Liver (tissue), 9 donors: Measurements from ENCODE around the gene SNX17. TPM values are rescaled to one million over a fixed set of nuclear protein-coding genes. Genes with fewer than 3 reads are reported as not detected.

Source experiments
- DNase-seq: peaks from one replicate; pipeline ENCODE4 v3.0.0-alpha.2; 2017; ENCODE audit warnings: low spot score
- H3K27ac ChIP-seq, 2 donors: one replicate each; pipeline ENCODE4 v1.7.0; 2013; ENCODE audit warnings: inconsistent platforms in 2 of 2, low read length in 2 of 2, control low read depth in 1 of 2, low read depth in 1 of 2, mild to moderate bottlenecking in 1 of 2
- H3K27me3 ChIP-seq, 4 donors: one replicate each; pipeline versions ENCODE4 v1.6.1 to v1.7.0; 2013; ENCODE audit warnings: low read length in 3 of 4, inconsistent platforms in 1 of 4, mild to moderate bottlenecking in 1 of 4, moderate library complexity in 1 of 4; ENCODE audit not compliant: control insufficient read depth in 4 of 4, insufficient read depth in 4 of 4
- H3K36me3 ChIP-seq, 4 donors: one replicate each; pipeline versions ENCODE4 v1.6.1 to v1.7.0; 2013; ENCODE audit warnings: low read length in 3 of 4, mild to moderate bottlenecking in 3 of 4, low read depth in 1 of 4, moderate library complexity in 1 of 4; ENCODE audit not compliant: control insufficient read depth in 4 of 4, insufficient read depth in 3 of 4
- H3K4me1 ChIP-seq, 4 donors: one replicate each; pipeline versions ENCODE4 v1.6.1 to v1.7.0; 2013; ENCODE audit warnings: low read length in 3 of 4, mild to moderate bottlenecking in 3 of 4, moderate library complexity in 1 of 4; ENCODE audit not compliant: control insufficient read depth in 4 of 4, insufficient read depth in 4 of 4
- H3K4me3 ChIP-seq, 3 donors: one replicate each; pipeline versions ENCODE4 v1.6.1 to v1.7.0; 2013; ENCODE audit warnings: low read length in 3 of 3, control low read depth in 1 of 3, low read depth in 1 of 3, mild to moderate bottlenecking in 1 of 3
- H3K9ac ChIP-seq, 2 donors: one replicate each; pipeline ENCODE4 v1.7.0; 2013; ENCODE audit warnings: low read length in 2 of 2, mild to moderate bottlenecking in 2 of 2, moderate library complexity in 2 of 2, control low read depth in 1 of 2, low read depth in 1 of 2
- H3K9me3 ChIP-seq, 4 donors: one replicate each; pipeline versions ENCODE4 v1.6.1 to v1.7.0; 2013; ENCODE audit warnings: low read length in 3 of 4; ENCODE audit not compliant: control insufficient read depth in 4 of 4
- EGR1 ChIP-seq, 2 donors: IDR thresholded peaks; 2 replicates each; pipeline ENCODE4 v1.6.1; 2016 to 2018; ENCODE audit warnings: antibody characterized with exemption in 2 of 2, low read depth in 2 of 2
- FOXA1 ChIP-seq: IDR thresholded peaks from 2 replicates; pipeline ENCODE4 v1.6.1; 2016; ENCODE audit warnings: antibody characterized with exemption
- GABPA ChIP-seq, 2 donors: IDR thresholded peaks in 1 of 2; conservative IDR thresholded peaks in 1 of 2; 2 replicates each; pipeline ENCODE4 v1.6.1; 2016; ENCODE audit warnings: antibody characterized with exemption in 2 of 2, mild to moderate bottlenecking in 1 of 2, moderate library complexity in 1 of 2
- HNF4A ChIP-seq, 2 donors: conservative IDR thresholded peaks; 2 replicates each; pipeline ENCODE4 v1.6.1; 2016; ENCODE audit warnings: antibody characterized with exemption in 2 of 2, mild to moderate bottlenecking in 2 of 2
- HNF4G ChIP-seq: IDR thresholded peaks from 2 replicates; pipeline ENCODE4 v1.6.1; 2016; ENCODE audit warnings: antibody characterized with exemption
- JUND ChIP-seq, 2 donors: IDR thresholded peaks; 2 replicates each; pipeline ENCODE4 v1.6.1; 2016; ENCODE audit warnings: antibody characterized with exemption in 2 of 2
- NR2F2 ChIP-seq: IDR thresholded peaks from 2 replicates; pipeline ENCODE4 v1.6.1; 2016; ENCODE audit warnings: antibody characterized with exemption
- RAD21 ChIP-seq, 2 donors: IDR thresholded peaks; 2 replicates each; pipeline ENCODE4 v1.6.1; 2016; ENCODE audit warnings: antibody characterized with exemption in 2 of 2, mild to moderate bottlenecking in 2 of 2
- RXRA ChIP-seq, 2 donors: IDR thresholded peaks; 2 replicates each; pipeline ENCODE4 v1.6.1; 2017 to 2018; ENCODE audit warnings: antibody characterized with exemption in 2 of 2, mild to moderate bottlenecking in 1 of 2
- SP1 ChIP-seq: IDR thresholded peaks from 2 replicates; pipeline ENCODE4 v1.6.1; 2018; ENCODE audit warnings: antibody characterized with exemption, mild to moderate bottlenecking
- TAF1 ChIP-seq: conservative IDR thresholded peaks from 2 replicates; pipeline ENCODE4 v1.6.1; 2016; ENCODE audit warnings: antibody characterized with exemption, mild to moderate bottlenecking
- YY1 ChIP-seq: IDR thresholded peaks from 2 replicates; pipeline ENCODE4 v1.6.1; 2016; ENCODE audit warnings: antibody characterized with exemption, mild to moderate bottlenecking
- WGBS: extraction: QIAGEN DNeasy Blood & Tissue Kit; methylation state at CpG from one replicate; pipeline ENCODE4 v1.1.7; 2013; 5-methylcytosine and 5-hydroxymethylcytosine counted together
- polyA plus RNA-seq, 2 donors: library from polyadenylated mRNA; stranded (reverse) in 1 of 2; unstranded in 1 of 2; fragments of 200-250 nt in 1 of 2; fragments of >200 nt in 1 of 2; fragmentation: Nextera tagmentation in 1 of 2; extraction: Ambion mirVana in 1 of 2; gene quantifications; one replicate each; pipeline versions ENCODE4 v1.2.1 to v1.2.3, GENCODE V29; 2013 to 2015
- total RNA-seq, 2 donors: library from RNA; depleted of rRNA; stranded (reverse); fragments of >200 nt; gene quantifications; one replicate each; pipeline ENCODE4 v1.2.3, GENCODE V29; 2014
- TF ChIP-seq, protein P1 (sequence below): fragments of 150-350 bp; IDR thresholded peaks from 2 replicates; pipeline ENCODE4 v1.5.1; 2017; ENCODE audit warnings: improper control_type of control experiment, low read depth, low read length; ENCODE audit not compliant: missing input control
- TF ChIP-seq, protein P2 (sequence below): IDR thresholded peaks from 2 replicates; pipeline ENCODE4 v1.6.1; 2016; ENCODE audit warnings: antibody characterized with exemption
- TF ChIP-seq, protein P3 (sequence below): IDR thresholded peaks from 2 replicates; pipeline ENCODE4 v1.6.1; 2016; ENCODE audit warnings: antibody characterized with exemption
- donor health status: healthy.
- donor health status: healthy.
- donor health status: healthy.
- donor health status: healthy.
- donor health status: healthy.

SNX17 gene
- total and polyA plus RNA-seq, 4 donors: 53.7 to 65.3 (median 59.1) TPM

DNA sequence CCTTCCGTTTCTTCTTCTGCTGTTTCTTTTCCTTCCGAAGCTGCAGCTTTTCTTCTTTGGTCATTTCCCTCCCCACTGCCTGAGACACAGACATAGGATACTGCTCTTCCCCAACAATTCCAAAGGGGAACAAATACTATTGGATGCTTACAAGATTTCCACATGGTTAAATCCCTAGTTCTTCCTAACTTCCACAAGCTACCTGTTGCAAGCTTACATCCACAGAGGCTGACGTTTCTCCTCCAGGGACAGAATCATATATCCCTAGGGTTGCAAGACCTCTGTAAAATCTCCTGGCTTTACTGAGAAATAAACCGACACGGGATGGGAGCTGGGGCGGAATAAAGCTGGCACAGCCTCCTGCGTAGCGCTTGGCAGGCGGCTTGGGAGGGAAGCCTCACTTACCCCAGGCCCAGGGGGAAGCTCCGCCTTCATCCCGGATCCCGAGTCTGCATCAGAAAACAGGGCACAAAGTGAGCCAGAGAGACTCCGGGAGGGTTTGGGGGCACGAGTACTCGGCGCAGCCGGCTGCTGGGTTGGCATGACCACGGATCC lies 868 bp upstream of the SNX17 start:
- Histone ChIP-seq H3K27me3 (no peaks in the 10 kb centered on the region), H3K9ac (peak overlapping the region; percentile 76 to 77), H3K4me3 (peak overlapping the region; percentile 65 to 92 (median 81)), H3K9me3 (no peaks in the 10 kb centered on the region), H3K27ac (peak overlapping the region; percentile 76 to 81), H3K4me1 (peaks cover 0 to 32% (median 25%) of the 10 kb centered on the region in 4 donors), H3K36me3 (peaks cover 8 to 47% (median 37%) of the 10 kb centered on the region in 4 donors)
- TF ChIP-seq EGR1 (IDR thresholded peaks at IDR 0.05; ENCODE audit: low read depth in 2 of 2) (no peak), FOXA1 (no peak), NR2F2 (no peak), RAD21 (IDR thresholded peaks at IDR 0.05) (no peak), JUND (IDR thresholded peaks at IDR 0.05) (no peak)
- 3% methylated on average over 18 of the region's 18 CpGs for WGBS
- DNase-seq: no peak

DNA sequence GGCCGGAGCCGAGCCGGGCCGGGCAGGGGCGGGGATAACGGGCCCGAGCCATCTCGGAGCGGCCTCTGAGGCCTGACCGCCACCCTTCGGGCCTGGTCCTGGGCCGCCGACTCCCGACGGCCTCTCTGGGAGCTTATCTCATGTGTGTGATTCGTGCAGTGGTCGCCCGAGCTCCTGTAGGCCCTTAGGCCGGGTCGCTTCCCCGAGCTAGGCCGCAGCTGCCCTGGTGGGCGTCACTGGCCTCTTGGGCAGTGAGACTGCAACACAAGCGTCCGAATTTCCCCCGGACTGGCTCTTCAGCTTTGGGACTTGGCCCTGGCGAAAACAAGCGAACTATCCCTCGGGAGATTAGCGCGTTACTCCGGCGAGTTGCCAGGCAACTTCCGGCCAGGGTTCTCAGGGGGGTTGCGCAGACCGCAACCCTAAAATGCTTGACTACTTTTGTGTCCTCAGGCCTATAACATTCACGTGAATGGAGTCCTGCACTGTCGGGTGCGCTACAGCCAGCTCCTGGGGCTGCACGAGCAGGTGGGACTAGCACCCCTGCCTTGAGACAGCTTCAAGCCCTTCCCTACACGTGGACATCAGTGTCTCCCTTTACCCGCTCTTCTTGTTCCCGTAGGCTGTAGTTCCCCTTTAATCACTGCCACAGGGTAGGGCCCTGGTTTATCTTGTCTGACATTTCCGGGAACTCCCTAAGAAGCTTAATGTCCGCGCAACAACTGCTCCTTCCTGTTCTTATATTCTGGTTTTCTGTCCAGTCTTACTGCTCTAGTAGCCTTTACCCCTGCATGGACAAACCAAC lies 602 bp downstream of the SNX17 start:
- WGBS: under 1% methylated on average over 46 of the region's 46 CpGs
- Histone ChIP-seq H3K27ac (peak overlapping the region; percentile 81 to 92), H3K27me3 (no peaks in the 10 kb centered on the region), H3K4me3 (peak overlapping the region; percentile 90 to 94 (median 94)), H3K4me1 (peaks cover 0 to 36% (median 29%) of the 10 kb centered on the region in 4 donors), H3K9me3 (no peaks in the 10 kb centered on the region), H3K36me3 (peaks cover 18 to 51% (median 36%) of the 10 kb centered on the region in 4 donors), H3K9ac (peak overlapping the region; percentile 85 to 93)
- TF ChIP-seq, protein P1, sequence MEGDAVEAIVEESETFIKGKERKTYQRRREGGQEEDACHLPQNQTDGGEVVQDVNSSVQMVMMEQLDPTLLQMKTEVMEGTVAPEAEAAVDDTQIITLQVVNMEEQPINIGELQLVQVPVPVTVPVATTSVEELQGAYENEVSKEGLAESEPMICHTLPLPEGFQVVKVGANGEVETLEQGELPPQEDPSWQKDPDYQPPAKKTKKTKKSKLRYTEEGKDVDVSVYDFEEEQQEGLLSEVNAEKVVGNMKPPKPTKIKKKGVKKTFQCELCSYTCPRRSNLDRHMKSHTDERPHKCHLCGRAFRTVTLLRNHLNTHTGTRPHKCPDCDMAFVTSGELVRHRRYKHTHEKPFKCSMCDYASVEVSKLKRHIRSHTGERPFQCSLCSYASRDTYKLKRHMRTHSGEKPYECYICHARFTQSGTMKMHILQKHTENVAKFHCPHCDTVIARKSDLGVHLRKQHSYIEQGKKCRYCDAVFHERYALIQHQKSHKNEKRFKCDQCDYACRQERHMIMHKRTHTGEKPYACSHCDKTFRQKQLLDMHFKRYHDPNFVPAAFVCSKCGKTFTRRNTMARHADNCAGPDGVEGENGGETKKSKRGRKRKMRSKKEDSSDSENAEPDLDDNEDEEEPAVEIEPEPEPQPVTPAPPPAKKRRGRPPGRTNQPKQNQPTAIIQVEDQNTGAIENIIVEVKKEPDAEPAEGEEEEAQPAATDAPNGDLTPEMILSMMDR: no peak
- TF ChIP-seq GABPA (IDR thresholded peaks at IDR 0.05 in 1 of 2, conservative IDR thresholded peaks at IDR 0.05 in 1 of 2): peak in 1 of 2 donors; percentile 10
- peak; percentile 15 for TF ChIP-seq SP1
- no peak for TF ChIP-seq NR2F2
- peak; percentile 53 for DNase-seq

DNA sequence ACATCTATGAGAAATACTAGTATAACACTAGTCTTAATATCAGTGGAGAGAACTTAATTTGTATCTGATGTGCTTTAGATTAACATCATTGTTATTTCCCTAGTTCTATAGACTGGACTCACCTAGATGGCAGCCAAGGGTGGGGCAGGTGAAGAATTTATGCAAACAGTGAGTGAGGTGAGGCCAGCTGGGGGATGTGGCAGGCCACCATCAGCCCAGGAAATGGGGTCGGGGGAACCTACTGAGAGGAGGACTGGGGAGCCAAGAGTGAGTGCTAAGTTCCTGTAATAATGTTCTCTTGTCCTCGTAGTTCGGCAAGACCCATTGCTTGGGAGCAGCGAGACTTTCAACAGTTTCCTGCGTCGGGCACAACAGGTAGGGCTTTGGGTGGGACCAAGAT lies 2.5 kb downstream of the SNX17 start:
- no peak for DNase-seq
- no peak overlapping the region for H3K9ac ChIP-seq
- no peak overlapping the region for H3K4me3 ChIP-seq
- 94% methylated on average over 6 of the region's 6 CpGs for WGBS
- H3K4me1 ChIP-seq: peaks cover under 1 to 56% (median 48%) of the 10 kb centered on the region in 4 donors
- no peaks in the 10 kb centered on the region for H3K9me3 ChIP-seq
- no peak overlapping the region for H3K27ac ChIP-seq
- no peaks in the 10 kb centered on the region for H3K27me3 ChIP-seq
- TF ChIP-seq SP1: no peak
- no peak for TF ChIP-seq HNF4A (conservative IDR thresholded peaks at IDR 0.05)
- no peak for TF ChIP-seq JUND (IDR thresholded peaks at IDR 0.05)
- TF ChIP-seq GABPA (IDR thresholded peaks at IDR 0.05 in 1 of 2, conservative IDR thresholded peaks at IDR 0.05 in 1 of 2): no peak
- peaks cover 17 to 50% (median 31%) of the 10 kb centered on the region in 4 donors for H3K36me3 ChIP-seq

DNA sequence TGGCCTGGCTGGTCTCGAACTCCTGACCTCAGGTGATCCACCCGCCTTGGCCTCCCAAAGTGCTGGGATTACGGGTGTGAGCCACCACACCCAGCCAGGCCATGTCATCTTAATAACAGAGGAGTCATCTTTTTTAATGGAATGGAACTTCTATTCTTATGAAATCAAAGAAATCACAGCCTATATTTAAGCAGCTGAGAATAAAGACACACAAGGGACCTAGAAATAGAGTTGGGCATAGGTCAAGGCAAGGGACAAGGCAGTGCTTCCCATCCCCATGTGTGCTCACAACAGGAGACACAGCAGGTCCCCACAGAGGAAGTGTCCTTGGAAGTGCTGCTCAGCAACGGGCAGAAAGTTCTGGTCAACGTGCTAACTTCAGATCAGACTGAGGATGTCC lies 3.2 kb downstream of the SNX17 start:
- WGBS: 93% methylated on average over 5 of the region's 5 CpGs
- Histone ChIP-seq H3K27me3 (no peaks in the 10 kb centered on the region), H3K27ac (no peak overlapping the region), H3K4me1 (peaks cover 2 to 62% (median 54%) of the 10 kb centered on the region in 4 donors), H3K36me3 (peaks cover 18 to 46% (median 28%) of the 10 kb centered on the region in 4 donors), H3K9me3 (no peaks in the 10 kb centered on the region), H3K9ac (no peak overlapping the region), H3K4me3 (no peak overlapping the region)
- DNase-seq: no peak
- no peak for TF ChIP-seq RXRA (IDR thresholded peaks at IDR 0.05)
- TF ChIP-seq FOXA1: no peak
- TF ChIP-seq, protein P1: no peak
- TF ChIP-seq, protein P2, sequence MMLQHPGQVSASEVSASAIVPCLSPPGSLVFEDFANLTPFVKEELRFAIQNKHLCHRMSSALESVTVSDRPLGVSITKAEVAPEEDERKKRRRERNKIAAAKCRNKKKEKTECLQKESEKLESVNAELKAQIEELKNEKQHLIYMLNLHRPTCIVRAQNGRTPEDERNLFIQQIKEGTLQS: no peak
- TF ChIP-seq RAD21 (IDR thresholded peaks at IDR 0.05): no peak
- TF ChIP-seq EGR1 (IDR thresholded peaks at IDR 0.05; ENCODE audit: low read depth in 2 of 2): no peak
- TF ChIP-seq SP1: no peak
- no peak for TF ChIP-seq TAF1
- TF ChIP-seq JUND (IDR thresholded peaks at IDR 0.05): no peak
- TF ChIP-seq, protein P3, sequence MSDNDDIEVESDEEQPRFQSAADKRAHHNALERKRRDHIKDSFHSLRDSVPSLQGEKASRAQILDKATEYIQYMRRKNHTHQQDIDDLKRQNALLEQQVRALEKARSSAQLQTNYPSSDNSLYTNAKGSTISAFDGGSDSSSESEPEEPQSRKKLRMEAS: no peak
- no peak for TF ChIP-seq HNF4G
- no peak for TF ChIP-seq YY1
